ENCODE data around the gene MTERF4. TPM values are rescaled to one million over a fixed set of nuclear protein-coding genes. Genes with fewer than 3 reads are reported as not detected.
A peak's percentile ranks its signal among the peaks of the same experiment; 100 is the strongest.

The MTERF4 gene
- total RNA-seq, 6 donors from 2014 or later = 22.3 to 54.4 (median 25.4) TPM

- Histone ChIP-seq H3K9me3 (no peaks in the 10 kb centered on the region), H3K4me1 (peaks cover 0 to 18% (median 4%) of the 10 kb centered on the region in 4 donors), H3K4me3 (no peak overlapping the region), H3K27me3 (no peaks in the 10 kb centered on the region), H3K36me3 (peaks cover 4 to 50% (median 30%) of the 10 kb centered on the region in 4 donors), H3K27ac (no peak overlapping the region)
- TF ChIP-seq POLR2AphosphoS5 (IDR thresholded peaks at IDR 0.05) (no peak), POLR2A (IDR thresholded peaks at IDR 0.05) (no peak), EP300 (IDR thresholded peaks at IDR 0.05) (no peak), CTCF (IDR thresholded peaks at IDR 0.05) (no peak)
- no peak for ATAC-seq (ENCODE audit: low FRiP score in 2 of 2)
- WGBS, 2 donors = 94 to 95% methylated on average over 4 of the region's 4 CpGs
- no peak for DNase-seq
These were observed 17.1 kb downstream of the MTERF4 start for GRCh38 chr2:241084856-241085444.

- H3K4me3 ChIP-seq = no peak overlapping the region
- WGBS, 2 donors = 85 to 88% methylated on average over 5 of the region's 5 CpGs
- ATAC-seq (ENCODE audit: low FRiP score in 2 of 2) (no peak), DNase-seq (no peak)
- H3K36me3 ChIP-seq = peaks cover 4 to 32% (median 15%) of the 10 kb centered on the region in 4 donors
- no peak overlapping the region for H3K27ac ChIP-seq
- H3K4me1 ChIP-seq = peaks cover 0 to 7% (median 6%) of the 10 kb centered on the region in 4 donors
- H3K27me3 ChIP-seq = no peaks in the 10 kb centered on the region
- TF ChIP-seq CTCF (IDR thresholded peaks at IDR 0.05) (no peak), POLR2AphosphoS5 (IDR thresholded peaks at IDR 0.05) (no peak), POLR2A (IDR thresholded peaks at IDR 0.05) (no peak), EP300 (IDR thresholded peaks at IDR 0.05) (no peak)
- H3K9me3 ChIP-seq = no peaks in the 10 kb centered on the region
These were observed 19.0 kb downstream of the MTERF4 start for GRCh38 chr2:241083091-241083415.

GRCh38 chr2:241082341-241083090, 19.6 kb downstream of the MTERF4 start:
- ATAC-seq (ENCODE audit: low FRiP score in 2 of 2) (no peak), DNase-seq (no peak)
- Histone ChIP-seq H3K4me3 (no peak overlapping the region), H3K27ac (peak overlapping the region in 1 of 4 donors; percentile 49), H3K4me1 (peaks cover 0 to 7% (median 6%) of the 10 kb centered on the region in 4 donors), H3K9me3 (no peaks in the 10 kb centered on the region), H3K36me3 (peaks cover 3 to 26% (median 10%) of the 10 kb centered on the region in 4 donors), H3K27me3 (no peaks in the 10 kb centered on the region)
- TF ChIP-seq CTCF (IDR thresholded peaks at IDR 0.05) = no peak
- TF ChIP-seq POLR2A (IDR thresholded peaks at IDR 0.05) = no peak
- no peak for TF ChIP-seq EP300 (IDR thresholded peaks at IDR 0.05)
- TF ChIP-seq POLR2AphosphoS5 (IDR thresholded peaks at IDR 0.05) = no peak
- 86 to 89% methylated on average over 10 to 14 of the region's 14 CpGs for WGBS, 2 donors

GRCh38 chr2:241081643-241082340, 20.3 kb downstream of the MTERF4 start:
- Histone ChIP-seq H3K27me3 (no peaks in the 10 kb centered on the region), H3K9me3 (no peaks in the 10 kb centered on the region), H3K4me3 (no peak overlapping the region), H3K36me3 (peaks cover 0 to 19% (median 4%) of the 10 kb centered on the region in 4 donors), H3K27ac (peak overlapping the region in 2 of 4 donors; percentile 32 to 49), H3K4me1 (peaks cover 0 to 7% (median 6%) of the 10 kb centered on the region in 4 donors)
- peak in 1 of 2 donors; percentile 23 for ATAC-seq (ENCODE audit: low FRiP score in 2 of 2)
- DNase-seq = peak in 1 of 2 donors; percentile 67
- TF ChIP-seq POLR2A (IDR thresholded peaks at IDR 0.05) (no peak), CTCF (IDR thresholded peaks at IDR 0.05) (no peak), EP300 (IDR thresholded peaks at IDR 0.05) (no peak), POLR2AphosphoS5 (IDR thresholded peaks at IDR 0.05) (no peak)
- 53 to 71% methylated on average over 3 to 26 of the region's 28 CpGs for WGBS, 2 donors
